DND-41 (cell line): ENCODE measurements around the gene GBA2.

ENCODE experiments used
- CTCF ChIP-seq: IDR thresholded peaks from 2 replicates; pipeline ENCODE4 v1.5.1; 2012; ENCODE audit warnings: borderline replicate concordance, low read length, moderate library complexity, mild to moderate bottlenecking; ENCODE audit not compliant: poor library complexity, severe bottlenecking; ENCODE audit errors: extremely low read depth
- EZH2 ChIP-seq: IDR thresholded peaks from 3 replicates; pipeline ENCODE4 v1.6.1; 2012; ENCODE audit warnings: borderline replicate concordance, low read depth, mild to moderate bottlenecking, moderate library complexity, low read length, inconsistent platforms; ENCODE audit not compliant: severe bottlenecking

GRCh38 chr9:35763181-35763580 lies 14.2 kb upstream of the GBA2 start:
- TF ChIP-seq CTCF (no peak), EZH2 (no peak)
